ENCODE results near the gene SNAI3.

GRCh38 chr16:88723911-88724310, 37.6 kb upstream of the SNAI3 start:
- no peak for TF ChIP-seq ZNF114 (CRISPR knock-in tag; IDR thresholded peaks at IDR 0.05)
- no peak for TF ChIP-seq EZH2 (IDR thresholded peaks at IDR 0.05; ENCODE audit: low read depth, unreplicated experiment)
- TF ChIP-seq REST (IDR thresholded peaks at IDR 0.05; ENCODE audit: unreplicated experiment) = no peak
- TF ChIP-seq CTCF (conservative IDR thresholded peaks at IDR 0.05; ENCODE audit: low read depth in 2 of 2) = no peak

Measured in GM23338 (cell line).